Measurements from ENCODE around the gene SAMMSON.
A peak's percentile ranks its signal among the peaks of the same experiment; 100 is the strongest.

The SAMMSON gene

DNA sequence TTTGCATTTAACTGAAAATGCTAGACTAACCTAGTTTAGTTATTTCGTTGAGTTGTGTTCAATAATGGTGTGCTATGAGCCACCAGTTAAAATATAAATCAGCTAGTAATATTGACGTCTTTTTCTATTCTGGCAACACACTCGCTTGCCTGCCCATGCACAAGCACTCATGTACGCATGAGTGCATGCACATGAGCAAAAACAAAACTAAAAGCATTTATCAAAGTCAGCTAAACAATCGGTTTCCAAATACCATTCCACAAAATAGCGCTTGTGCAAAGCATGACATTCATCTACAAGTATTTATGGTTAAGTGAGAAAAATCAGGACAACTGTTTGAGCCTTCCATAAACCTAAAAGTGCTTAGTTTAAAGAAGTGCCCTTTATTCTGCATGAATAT, 13.1 kb upstream of the SAMMSON start:
- H3K27me3 ChIP-seq (ENCODE audit: control insufficient read depth, insufficient read depth, low read length) = peaks cover 8% of the 10 kb centered on the region
- no peaks in the 10 kb centered on the region for H3K36me3 ChIP-seq (ENCODE audit: insufficient read depth, low read length)
- no peak overlapping the region for H3K4me3 ChIP-seq (ENCODE audit: low read length)
- H3K9me3 ChIP-seq (replicated peaks; ENCODE audit: low read length) = no peaks in the 10 kb centered on the region
- H3K4me2 ChIP-seq (ENCODE audit: low read length) = no peak overlapping the region
- no peak overlapping the region for H3K9ac ChIP-seq (ENCODE audit: low read depth, low read length)
- H3K4me1 ChIP-seq (ENCODE audit: control insufficient read depth, insufficient read depth, low read length) = no peaks in the 10 kb centered on the region

DNA sequence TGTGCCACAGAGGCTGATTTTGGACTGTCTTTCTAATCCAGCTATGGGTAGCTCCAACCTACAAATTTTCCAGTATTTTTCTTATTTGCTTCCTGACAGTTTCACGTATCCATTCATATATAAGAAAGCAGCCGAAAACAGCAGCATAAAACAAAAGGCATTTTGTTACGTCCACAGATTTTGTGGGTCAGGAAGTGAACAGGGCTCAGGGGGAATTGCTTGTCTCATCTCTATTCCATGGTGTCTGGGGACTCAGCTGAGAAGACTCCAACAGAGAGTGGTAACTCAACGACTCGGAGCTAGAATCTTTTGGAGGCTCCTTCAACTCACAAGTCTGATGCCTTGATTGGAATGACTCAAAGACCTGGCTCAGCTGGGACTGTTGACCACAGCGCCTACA, 11.7 kb upstream of the SAMMSON start:
- H3K9ac ChIP-seq (ENCODE audit: low read depth, low read length) = no peak overlapping the region
- peaks cover 13% of the 10 kb centered on the region for H3K27me3 ChIP-seq (ENCODE audit: control insufficient read depth, insufficient read depth, low read length)
- H3K9me3 ChIP-seq (replicated peaks; ENCODE audit: low read length) = no peaks in the 10 kb centered on the region
- H3K36me3 ChIP-seq (ENCODE audit: insufficient read depth, low read length) = no peaks in the 10 kb centered on the region
- H3K4me1 ChIP-seq (ENCODE audit: control insufficient read depth, insufficient read depth, low read length) = no peaks in the 10 kb centered on the region
- no peak overlapping the region for H3K4me2 ChIP-seq (ENCODE audit: low read length)
- H3K4me3 ChIP-seq (ENCODE audit: low read length) = no peak overlapping the region

GRCh38 chr3:69993757-69994156, 5.8 kb upstream of the SAMMSON start:
- Histone ChIP-seq H3K9ac (ENCODE audit: low read depth, low read length) (no peak overlapping the region), H3K4me1 (ENCODE audit: control insufficient read depth, insufficient read depth, low read length) (no peaks in the 10 kb centered on the region)

DNA sequence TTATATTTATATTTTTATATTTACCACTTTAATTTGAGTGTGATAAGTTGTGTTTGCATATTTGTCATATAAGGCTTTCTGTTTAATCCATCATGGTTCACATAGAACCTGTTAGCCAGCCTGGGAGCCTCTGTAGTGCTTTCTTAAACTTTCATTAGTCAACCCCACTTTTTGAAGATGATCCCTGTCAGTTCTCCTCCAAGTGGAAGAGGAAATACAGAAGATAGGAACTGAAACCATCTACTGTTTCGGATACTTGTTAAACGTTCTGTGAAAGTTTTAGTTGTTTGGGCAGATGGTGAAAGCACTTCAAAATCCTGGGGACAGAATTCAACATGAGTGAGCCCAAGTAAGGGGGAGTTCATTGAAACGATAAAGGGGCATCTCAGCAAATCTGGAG, 4.6 kb upstream of the SAMMSON start:
- no peak overlapping the region for H3K4me3 ChIP-seq (ENCODE audit: low read length)
- no peak overlapping the region for H3K4me2 ChIP-seq (ENCODE audit: low read length)
- H3K36me3 ChIP-seq (ENCODE audit: insufficient read depth, low read length) = no peaks in the 10 kb centered on the region
- H3K9me3 ChIP-seq (replicated peaks; ENCODE audit: low read length) = no peaks in the 10 kb centered on the region
- peaks cover 12% of the 10 kb centered on the region for H3K27me3 ChIP-seq (ENCODE audit: control insufficient read depth, insufficient read depth, low read length)
- no peaks in the 10 kb centered on the region for H3K4me1 ChIP-seq (ENCODE audit: control insufficient read depth, insufficient read depth, low read length)
- no peak overlapping the region for H3K9ac ChIP-seq (ENCODE audit: low read depth, low read length)

More at GRCh38 chr3:69993757-69994156, 5.8 kb upstream of the SAMMSON start:
- no peaks in the 10 kb centered on the region for H3K36me3 ChIP-seq (ENCODE audit: insufficient read depth, low read length)
- H3K9me3 ChIP-seq (replicated peaks; ENCODE audit: low read length) = no peaks in the 10 kb centered on the region
- no peak overlapping the region for H3K4me3 ChIP-seq (ENCODE audit: low read length)
- H3K27me3 ChIP-seq (ENCODE audit: control insufficient read depth, insufficient read depth, low read length) = peaks cover 12% of the 10 kb centered on the region
- H3K4me2 ChIP-seq (ENCODE audit: low read length) = no peak overlapping the region

DNA sequence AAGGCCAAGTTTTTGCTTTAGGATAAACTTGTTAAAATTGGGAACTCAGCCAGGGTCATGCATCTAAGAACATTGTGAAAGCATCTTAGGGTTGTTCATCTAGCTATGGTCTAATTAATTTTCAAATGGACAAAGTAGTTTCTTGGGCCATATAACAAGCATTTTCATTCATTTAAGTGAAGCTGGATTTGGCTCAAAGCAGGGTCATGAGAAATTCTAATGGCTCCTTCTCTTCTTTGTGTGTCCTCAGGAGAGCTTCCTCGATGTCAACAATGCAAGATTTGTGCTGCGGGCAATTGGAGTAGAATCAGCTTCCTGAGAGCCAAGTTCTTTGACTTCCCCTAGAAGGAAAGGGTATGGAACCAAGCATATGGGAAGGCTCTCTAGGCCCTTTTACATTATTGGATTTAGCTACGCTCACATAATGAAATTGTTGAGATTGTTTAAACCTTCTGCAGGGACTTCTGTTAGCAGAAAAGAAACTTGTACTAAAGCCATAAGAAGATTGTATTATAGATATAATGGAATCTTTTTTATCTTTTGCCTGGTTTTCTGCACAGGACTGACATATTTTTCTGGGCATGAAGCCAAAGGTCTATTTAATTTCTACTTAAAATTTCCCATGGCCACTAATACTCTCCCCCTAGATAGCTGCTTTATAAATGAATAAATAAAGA, 1.8 kb upstream of the SAMMSON start:
- no peak overlapping the region for H3K9ac ChIP-seq (ENCODE audit: low read depth, low read length)
- H3K4me1 ChIP-seq (ENCODE audit: control insufficient read depth, insufficient read depth, low read length) = no peaks in the 10 kb centered on the region
- no peak overlapping the region for H3K4me3 ChIP-seq (ENCODE audit: low read length)
- H3K4me2 ChIP-seq (ENCODE audit: low read length) = no peak overlapping the region
- no peaks in the 10 kb centered on the region for H3K36me3 ChIP-seq (ENCODE audit: insufficient read depth, low read length)
- peaks cover 3% of the 10 kb centered on the region for H3K27me3 ChIP-seq (ENCODE audit: control insufficient read depth, insufficient read depth, low read length)
- H3K9me3 ChIP-seq (replicated peaks; ENCODE audit: low read length) = no peaks in the 10 kb centered on the region

- Histone ChIP-seq H3K4me2 (ENCODE audit: low read length) (peak overlapping the region; percentile 48), H3K4me1 (ENCODE audit: control insufficient read depth, insufficient read depth, low read length) (no peaks in the 10 kb centered on the region), H3K36me3 (ENCODE audit: insufficient read depth, low read length) (no peaks in the 10 kb centered on the region), H3K9me3 (replicated peaks; ENCODE audit: low read length) (no peaks in the 10 kb centered on the region), H3K27me3 (ENCODE audit: control insufficient read depth, insufficient read depth, low read length) (peaks cover 3% of the 10 kb centered on the region), H3K9ac (ENCODE audit: low read depth, low read length) (no peak overlapping the region), H3K4me3 (ENCODE audit: low read length) (peak overlapping the region; percentile 29)
Observed at GRCh38 chr3:69998759-69999139, 784 bp upstream of the SAMMSON start.

DNA sequence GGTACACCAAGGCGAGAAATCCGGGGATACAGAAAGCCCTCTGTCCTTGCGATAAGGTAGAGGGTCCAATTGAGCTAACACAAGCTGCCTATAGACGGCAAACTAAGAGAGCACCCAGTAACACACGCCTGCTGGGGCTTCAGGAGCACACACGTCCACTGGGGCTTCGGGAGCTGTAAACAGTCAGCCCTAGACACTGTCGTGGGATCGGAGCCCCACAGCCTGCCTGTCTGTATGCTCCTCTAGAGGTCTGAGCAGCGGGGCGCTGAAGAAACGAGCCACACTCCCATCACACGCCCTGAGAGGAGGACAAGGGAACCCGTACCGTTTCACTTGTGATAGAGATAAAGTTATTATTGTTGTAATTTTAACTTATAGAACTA, 486 bp downstream of the SAMMSON start:
- no peaks in the 10 kb centered on the region for H3K9me3 ChIP-seq (replicated peaks; ENCODE audit: low read length)
- H3K4me1 ChIP-seq (ENCODE audit: control insufficient read depth, insufficient read depth, low read length) = no peaks in the 10 kb centered on the region
- H3K9ac ChIP-seq (ENCODE audit: low read depth, low read length) = no peak overlapping the region
- no peak overlapping the region for H3K4me2 ChIP-seq (ENCODE audit: low read length)
- H3K4me3 ChIP-seq (ENCODE audit: low read length) = no peak overlapping the region
- H3K27me3 ChIP-seq (ENCODE audit: control insufficient read depth, insufficient read depth, low read length) = no peaks in the 10 kb centered on the region
- no peaks in the 10 kb centered on the region for H3K36me3 ChIP-seq (ENCODE audit: insufficient read depth, low read length)

GRCh38 chr3:70000563-70001081, 1.1 kb downstream of the SAMMSON start:
- H3K9ac ChIP-seq (ENCODE audit: low read depth, low read length) = no peak overlapping the region
- no peaks in the 10 kb centered on the region for H3K36me3 ChIP-seq (ENCODE audit: insufficient read depth, low read length)
- H3K9me3 ChIP-seq (replicated peaks; ENCODE audit: low read length) = no peaks in the 10 kb centered on the region
- H3K4me2 ChIP-seq (ENCODE audit: low read length) = no peak overlapping the region
- H3K4me1 ChIP-seq (ENCODE audit: control insufficient read depth, insufficient read depth, low read length) = no peaks in the 10 kb centered on the region
- H3K27me3 ChIP-seq (ENCODE audit: control insufficient read depth, insufficient read depth, low read length) = no peaks in the 10 kb centered on the region
- H3K4me3 ChIP-seq (ENCODE audit: low read length) = no peak overlapping the region

- Histone ChIP-seq H3K4me2 (ENCODE audit: low read length) (no peak overlapping the region), H3K9me3 (replicated peaks; ENCODE audit: low read length) (no peaks in the 10 kb centered on the region), H3K4me1 (ENCODE audit: control insufficient read depth, insufficient read depth, low read length) (no peaks in the 10 kb centered on the region), H3K36me3 (ENCODE audit: insufficient read depth, low read length) (no peaks in the 10 kb centered on the region), H3K4me3 (ENCODE audit: low read length) (no peak overlapping the region), H3K9ac (ENCODE audit: low read depth, low read length) (no peak overlapping the region), H3K27me3 (ENCODE audit: control insufficient read depth, insufficient read depth, low read length) (no peaks in the 10 kb centered on the region)
Observed at GRCh38 chr3:70003119-70003518, 3.6 kb downstream of the SAMMSON start.

DNA sequence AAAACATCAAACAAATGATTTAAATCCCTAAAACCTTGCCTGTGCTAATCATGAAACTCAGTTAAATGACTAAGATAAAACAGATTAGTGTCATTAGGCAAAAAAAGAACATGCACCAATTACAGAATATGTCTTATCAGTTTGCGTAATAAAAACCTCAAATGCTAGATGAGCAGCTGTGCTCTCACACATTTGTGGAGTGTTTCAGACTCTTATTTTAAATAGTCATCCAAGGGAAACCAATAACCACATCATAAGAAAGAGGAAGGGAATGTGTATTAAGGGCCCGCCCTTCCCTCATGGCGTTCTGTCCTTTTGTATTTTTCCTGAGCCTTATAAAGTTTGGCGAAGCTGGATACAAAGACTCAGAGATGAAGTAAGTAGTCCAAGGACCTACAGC, 6.6 kb downstream of the SAMMSON start:
- H3K4me1 ChIP-seq (ENCODE audit: control insufficient read depth, insufficient read depth, low read length) = no peaks in the 10 kb centered on the region
- no peaks in the 10 kb centered on the region for H3K36me3 ChIP-seq (ENCODE audit: insufficient read depth, low read length)
- H3K4me2 ChIP-seq (ENCODE audit: low read length) = no peak overlapping the region
- H3K27me3 ChIP-seq (ENCODE audit: control insufficient read depth, insufficient read depth, low read length) = no peaks in the 10 kb centered on the region
- no peak overlapping the region for H3K9ac ChIP-seq (ENCODE audit: low read depth, low read length)
- no peaks in the 10 kb centered on the region for H3K9me3 ChIP-seq (replicated peaks; ENCODE audit: low read length)
- H3K4me3 ChIP-seq (ENCODE audit: low read length) = no peak overlapping the region

- H3K9ac ChIP-seq (ENCODE audit: low read depth, low read length) = no peak overlapping the region
- H3K9me3 ChIP-seq (replicated peaks; ENCODE audit: low read length) = no peaks in the 10 kb centered on the region
- no peaks in the 10 kb centered on the region for H3K4me1 ChIP-seq (ENCODE audit: control insufficient read depth, insufficient read depth, low read length)
- H3K4me3 ChIP-seq (ENCODE audit: low read length) = no peak overlapping the region
- no peaks in the 10 kb centered on the region for H3K27me3 ChIP-seq (ENCODE audit: control insufficient read depth, insufficient read depth, low read length)
- no peaks in the 10 kb centered on the region for H3K36me3 ChIP-seq (ENCODE audit: insufficient read depth, low read length)
- no peak overlapping the region for H3K4me2 ChIP-seq (ENCODE audit: low read length)
Observed at GRCh38 chr3:70010346-70010745, 10.8 kb downstream of the SAMMSON start.

DNA sequence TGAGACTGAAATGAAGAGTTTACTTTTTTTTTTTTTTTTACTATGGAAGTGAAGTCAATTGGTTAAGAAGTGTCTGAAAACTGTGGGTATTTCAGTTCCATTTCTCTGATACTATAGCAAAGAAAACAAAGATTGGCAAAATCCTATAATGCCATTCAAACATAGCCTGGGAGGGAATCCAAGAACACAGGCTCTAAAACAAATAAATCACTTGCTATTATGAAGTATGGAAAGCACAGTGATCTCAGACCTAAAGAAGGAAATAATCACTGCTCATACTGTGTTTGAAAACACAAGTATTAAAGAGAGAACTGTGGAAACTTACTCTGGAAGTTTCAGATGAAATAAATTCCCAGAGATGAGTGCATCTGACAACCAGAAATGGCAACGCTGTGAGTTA, 12.0 kb downstream of the SAMMSON start:
- no peak overlapping the region for H3K4me3 ChIP-seq (ENCODE audit: low read length)
- no peaks in the 10 kb centered on the region for H3K27me3 ChIP-seq (ENCODE audit: control insufficient read depth, insufficient read depth, low read length)
- H3K4me2 ChIP-seq (ENCODE audit: low read length) = no peak overlapping the region
- no peaks in the 10 kb centered on the region for H3K4me1 ChIP-seq (ENCODE audit: control insufficient read depth, insufficient read depth, low read length)
- no peak overlapping the region for H3K9ac ChIP-seq (ENCODE audit: low read depth, low read length)
- no peaks in the 10 kb centered on the region for H3K9me3 ChIP-seq (replicated peaks; ENCODE audit: low read length)
- no peaks in the 10 kb centered on the region for H3K36me3 ChIP-seq (ENCODE audit: insufficient read depth, low read length)

All from skeletal muscle satellite cell (primary cell).